CD8-positive, alpha-beta memory T cell (primary cell): ENCODE results near the gene CAPN15. TPM values are rescaled to one million over a fixed set of nuclear protein-coding genes. Genes with fewer than 3 reads are reported as not detected.
A peak's percentile ranks its signal among the peaks of the same experiment; 100 is the strongest.

Experiments used
- CTCF ChIA-PET: fragments of 350-600 bp; sonication (Branson Sonifier 250); formaldehyde crosslinking; loops from one replicate; lab custom pipeline; 2021; ENCODE audit warnings: antibody characterized with exemption; lab: Charles Lee
- POLR2A ChIA-PET: fragments of 350-600 bp; sonication (Branson Sonifier 250); formaldehyde crosslinking; loops from one replicate; lab custom pipeline; 2021; ENCODE audit warnings: antibody characterized with exemption; lab: Charles Lee
- DNase-seq, 5 donors: peaks; one replicate each; pipeline versions ENCODE4 v3.0.0 to v3.0.0-alpha.2; 2020 to 2022; ENCODE audit warnings: mixed read lengths in 1 of 5
- H3K27ac ChIP-seq: one replicate; pipeline ENCODE4 v1.7.0; 2013; ENCODE audit warnings: low read depth, mild to moderate bottlenecking, low read length, moderate library complexity
- H3K27me3 ChIP-seq: 2 replicates; pipeline ENCODE4 v1.7.0; 2013; ENCODE audit warnings: low read length, mild to moderate bottlenecking; ENCODE audit not compliant: insufficient read depth, poor library complexity, severe bottlenecking
- H3K36me3 ChIP-seq: 2 replicates; pipeline ENCODE4 v1.7.0; 2013; ENCODE audit warnings: mild to moderate bottlenecking, low read length, moderate library complexity; ENCODE audit not compliant: insufficient read depth
- H3K4me1 ChIP-seq: 2 replicates; pipeline ENCODE4 v1.7.0; 2013; ENCODE audit warnings: mild to moderate bottlenecking, low read length, moderate library complexity; ENCODE audit not compliant: insufficient read depth
- H3K4me3 ChIP-seq: 2 replicates; pipeline ENCODE4 v1.7.0; 2013; ENCODE audit warnings: mild to moderate bottlenecking, low read length
- H3K9me3 ChIP-seq: 2 replicates; pipeline ENCODE4 v1.7.0; 2013; ENCODE audit warnings: mild to moderate bottlenecking, low read length
- H3K27ac Mint-ChIP-seq, 8 donors: one replicate each; pipeline ENCODE4 v1.8.0; 2020 to 2021; ENCODE audit warnings: mixed read lengths in 8 of 8, mild to moderate bottlenecking in 6 of 8, inconsistent platforms in 3 of 8, moderate library complexity in 3 of 8
- H3K27me3 Mint-ChIP-seq, 2 donors: one replicate each; pipeline ENCODE4 v1.8.0; 2020 to 2021; ENCODE audit warnings: mixed read lengths in 2 of 2, mild to moderate bottlenecking in 1 of 2, moderate library complexity in 1 of 2
- H3K36me3 Mint-ChIP-seq, 3 donors: one replicate each; pipeline ENCODE4 v1.8.0; 2020 to 2021; ENCODE audit warnings: mixed read lengths in 3 of 3, inconsistent platforms in 1 of 3, mild to moderate bottlenecking in 1 of 3
- H3K4me1 Mint-ChIP-seq, 3 donors: one replicate each; pipeline ENCODE4 v1.8.0; 2020 to 2021; ENCODE audit warnings: mixed read lengths in 3 of 3, inconsistent platforms in 1 of 3, mild to moderate bottlenecking in 1 of 3
- H3K4me3 Mint-ChIP-seq, 7 donors: one replicate each; pipeline ENCODE4 v1.8.0; 2020 to 2021; ENCODE audit warnings: mixed read lengths in 7 of 7, mild to moderate bottlenecking in 6 of 7, moderate library complexity in 4 of 7, inconsistent platforms in 2 of 7
- H3K9me3 Mint-ChIP-seq, 5 donors: one replicate each; pipeline ENCODE4 v1.8.0; 2020 to 2022; ENCODE audit warnings: mixed read lengths in 5 of 5, mild to moderate bottlenecking in 3 of 5, moderate library complexity in 2 of 5, inconsistent platforms in 1 of 5
- polyA plus RNA-seq: library from polyadenylated mRNA; unstranded; fragments of 300-500 nt; fragmentation: Illumina TruSeq; gene quantifications from one replicate; pipeline ENCODE4 v1.2.3, GENCODE V29; 2021
- total RNA-seq, 2 experiments: library from RNA; stranded (reverse); gene quantifications; one replicate each; pipeline ENCODE4 v1.2.3, GENCODE V29; 2021

The CAPN15 gene
- total and polyA plus RNA-seq, 3 experiments from 2014 or later: 15.5 to 98.6 (median 91.9) TPM

DNA sequence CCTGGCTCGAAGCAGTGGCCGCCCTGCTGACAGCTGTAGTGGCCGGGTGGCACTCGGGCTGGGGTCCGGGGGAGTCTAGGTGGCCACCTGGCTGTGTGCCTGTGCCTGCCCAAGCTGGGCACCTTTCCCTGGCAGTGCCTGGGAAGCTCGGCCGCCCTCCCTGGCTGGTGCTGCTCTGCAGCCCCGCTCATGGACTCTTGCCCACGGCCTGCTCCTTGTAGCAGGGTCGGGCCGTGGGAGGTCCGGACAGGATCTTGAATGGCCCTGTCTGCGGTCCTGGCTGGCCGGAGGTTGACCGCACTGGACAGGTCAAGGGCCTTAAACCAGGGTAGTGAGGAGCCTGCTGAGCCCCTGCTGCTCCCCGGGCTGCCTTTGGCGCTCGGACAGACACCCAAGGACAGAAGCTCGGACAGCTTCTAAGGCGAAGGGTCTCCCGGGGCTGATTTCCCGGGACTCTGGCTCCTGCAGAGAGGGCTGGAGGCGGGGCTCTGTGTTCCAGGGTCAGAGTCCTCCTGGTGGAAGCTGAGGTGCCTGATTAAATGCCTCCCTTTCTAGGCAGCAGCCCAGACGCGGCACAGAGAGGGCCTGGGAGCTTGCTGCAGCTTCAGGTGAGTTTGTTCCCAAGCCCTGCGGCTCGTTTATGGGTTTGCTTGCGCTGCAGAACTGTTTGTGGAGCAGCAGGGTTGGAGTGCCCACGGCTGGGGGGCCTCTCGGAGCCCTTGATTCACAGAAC, 6.0 kb downstream of the CAPN15 start:
- no peaks in the 10 kb centered on the region for H3K9me3 Mint-ChIP-seq

DNA sequence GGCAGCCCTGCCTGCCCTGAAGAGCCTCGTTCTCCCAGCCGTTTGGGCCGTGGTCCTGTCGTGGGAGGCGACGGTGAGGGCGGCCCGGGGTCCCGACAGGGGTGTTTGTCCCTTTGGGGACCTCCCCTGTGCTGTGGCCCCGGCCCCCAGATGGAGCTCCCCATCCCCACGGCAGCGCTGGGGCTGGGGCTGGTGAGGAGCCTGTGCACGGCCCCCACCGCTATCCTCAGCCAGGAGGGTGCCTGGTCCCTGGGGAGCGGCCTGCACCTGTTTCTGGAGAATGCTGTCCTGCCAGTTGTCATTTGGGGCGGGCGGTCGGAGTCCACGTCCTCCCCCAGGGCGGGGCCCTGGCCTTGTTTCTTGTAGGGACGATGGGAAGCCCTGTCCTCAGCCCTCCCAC, 6.6 kb downstream of the CAPN15 start:
- CTCF ChIA-PET: no interaction called here
- no peak for DNase-seq
- POLR2A ChIA-PET: no interaction called here
- Histone ChIP-seq H3K9me3 (no peaks in the 10 kb centered on the region), H3K36me3 (no peaks in the 10 kb centered on the region), H3K27me3 (no peaks in the 10 kb centered on the region), H3K4me1 (peaks cover 12% of the 10 kb centered on the region), H3K27ac (no peak overlapping the region), H3K4me3 (no peak overlapping the region)
- no peak overlapping the region for H3K4me3 Mint-ChIP-seq
- no peaks in the 10 kb centered on the region for H3K27me3 Mint-ChIP-seq
- peaks cover 11 to 24% (median 15%) of the 10 kb centered on the region in 3 donors for H3K4me1 Mint-ChIP-seq
- H3K9me3 Mint-ChIP-seq: no peaks in the 10 kb centered on the region
- H3K36me3 Mint-ChIP-seq: peaks cover 0 to 24% (median 0%) of the 10 kb centered on the region in 3 donors
- H3K27ac Mint-ChIP-seq: no peak overlapping the region

More for the DNA sequence above, 6.0 kb downstream of the CAPN15 start:
- Mint-ChIP-seq H3K36me3 (peaks cover 0 to 25% (median 0%) of the 10 kb centered on the region in 3 donors), H3K27me3 (peaks cover 0 to 1% of the 10 kb centered on the region in 2 donors), H3K27ac (peak overlapping the region in 2 of 8 donors; percentile 10 to 29), H3K4me3 (no peak overlapping the region), H3K4me1 (peaks cover 17 to 27% (median 19%) of the 10 kb centered on the region in 3 donors)
- POLR2A ChIA-PET: no interaction called here
- H3K36me3 ChIP-seq: no peaks in the 10 kb centered on the region
- CTCF ChIA-PET: no interaction called here
- no peaks in the 10 kb centered on the region for H3K9me3 ChIP-seq
- H3K4me3 ChIP-seq: no peak overlapping the region
- no peaks in the 10 kb centered on the region for H3K27me3 ChIP-seq
- H3K27ac ChIP-seq: no peak overlapping the region
- DNase-seq: no peak
- H3K4me1 ChIP-seq: peaks cover 15% of the 10 kb centered on the region

DNA sequence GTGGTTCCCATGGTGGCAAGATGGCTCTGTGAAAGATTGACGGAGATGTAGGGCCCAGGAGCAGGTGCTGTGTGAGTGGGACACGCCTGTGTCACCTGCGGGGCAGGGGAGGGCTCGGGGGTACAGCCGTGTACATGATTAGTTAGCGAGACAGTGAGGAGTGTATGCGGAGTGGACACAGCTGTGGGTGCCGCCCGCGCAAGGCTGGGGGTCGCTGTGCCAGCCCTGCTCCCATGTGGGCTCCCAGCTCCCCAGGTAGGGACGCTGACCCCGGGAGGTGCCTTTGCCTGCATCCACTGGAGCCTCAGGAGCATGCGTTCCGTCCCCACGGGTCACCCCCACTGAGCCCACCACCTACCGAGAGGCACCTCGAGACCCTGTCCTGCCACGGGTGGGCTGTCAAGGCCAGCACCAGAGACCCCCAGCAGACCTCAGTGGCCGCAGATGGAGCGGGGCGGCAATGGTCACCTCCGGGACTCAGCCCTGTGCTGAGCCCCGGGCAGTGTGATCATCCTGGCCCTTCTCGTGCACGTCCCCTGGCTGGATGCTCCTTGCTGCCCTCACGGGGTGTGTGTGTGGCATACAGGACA, 7.4 kb downstream of the CAPN15 start:
- Histone ChIP-seq H3K9me3 (no peaks in the 10 kb centered on the region), H3K4me1 (peaks cover 3% of the 10 kb centered on the region), H3K27ac (no peak overlapping the region), H3K36me3 (no peaks in the 10 kb centered on the region), H3K4me3 (no peak overlapping the region), H3K27me3 (no peaks in the 10 kb centered on the region)
- H3K36me3 Mint-ChIP-seq: peaks cover 0 to 27% (median 0%) of the 10 kb centered on the region in 3 donors
- no peak for DNase-seq
- no peak overlapping the region for H3K27ac Mint-ChIP-seq
- no peak overlapping the region for H3K4me3 Mint-ChIP-seq
- ChIA-PET POLR2A (no interaction called here), CTCF (no interaction called here)
- H3K4me1 Mint-ChIP-seq: peaks cover 7 to 16% (median 9%) of the 10 kb centered on the region in 3 donors
- no peaks in the 10 kb centered on the region for H3K9me3 Mint-ChIP-seq
- no peaks in the 10 kb centered on the region for H3K27me3 Mint-ChIP-seq

DNA sequence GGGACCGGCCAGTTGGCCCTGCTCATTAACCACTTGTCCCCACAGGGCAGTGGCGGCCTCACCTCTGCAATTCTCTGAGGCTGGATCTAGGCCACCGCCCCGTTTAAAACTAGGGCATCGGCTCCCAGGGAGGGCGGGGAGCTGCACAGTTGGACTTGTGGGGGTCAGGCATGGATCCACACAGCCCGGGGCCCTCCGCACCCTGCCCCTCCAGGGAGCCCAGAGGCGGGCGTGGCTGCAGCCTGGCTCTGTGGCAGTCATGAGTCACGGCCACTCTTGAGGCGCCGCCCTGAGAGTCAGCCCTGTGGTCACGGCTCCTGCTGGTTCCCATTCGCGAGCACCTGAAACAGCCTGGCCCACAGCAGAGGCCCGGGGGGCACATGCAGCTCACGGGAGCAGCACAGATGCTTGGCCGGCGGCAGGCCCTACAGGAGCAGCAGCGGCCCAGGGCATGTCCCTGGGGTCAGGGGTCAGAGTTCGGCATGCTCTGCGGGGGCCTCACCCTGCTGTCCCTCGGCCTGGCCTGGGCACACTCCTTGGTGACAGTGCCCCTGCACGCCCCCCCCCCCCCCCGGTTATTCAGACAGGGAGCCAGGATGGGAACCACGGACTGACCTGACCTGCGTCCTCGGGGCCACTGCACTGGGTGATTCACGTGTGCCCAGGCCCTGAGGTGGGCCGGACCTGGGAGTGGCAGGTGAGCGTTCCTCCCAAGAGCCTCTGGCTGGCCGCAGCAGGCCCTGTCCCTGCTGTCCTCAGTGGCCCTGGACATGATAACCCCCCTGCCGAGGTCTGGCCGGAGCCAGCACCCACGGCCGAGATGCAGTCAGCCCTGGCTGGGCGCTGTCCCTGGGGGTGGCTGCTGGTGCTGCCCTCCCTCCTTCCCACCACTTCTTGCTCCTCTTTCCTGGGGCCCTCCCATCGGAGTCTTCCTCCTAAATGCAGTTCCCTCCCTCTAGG, 8.2 kb downstream of the CAPN15 start:
- Histone ChIP-seq H3K27me3 (no peaks in the 10 kb centered on the region), H3K9me3 (no peaks in the 10 kb centered on the region), H3K27ac (no peak overlapping the region), H3K4me3 (no peak overlapping the region), H3K36me3 (no peaks in the 10 kb centered on the region), H3K4me1 (no peaks in the 10 kb centered on the region)
- no peak for DNase-seq
- Mint-ChIP-seq H3K36me3 (peaks cover 0 to 26% (median 0%) of the 10 kb centered on the region in 3 donors), H3K9me3 (no peaks in the 10 kb centered on the region), H3K4me1 (peaks cover 0 to 10% (median 3%) of the 10 kb centered on the region in 3 donors), H3K27ac (no peak overlapping the region), H3K27me3 (no peaks in the 10 kb centered on the region), H3K4me3 (no peak overlapping the region)
- POLR2A ChIA-PET: no interaction called here
- CTCF ChIA-PET: no interaction called here

DNA sequence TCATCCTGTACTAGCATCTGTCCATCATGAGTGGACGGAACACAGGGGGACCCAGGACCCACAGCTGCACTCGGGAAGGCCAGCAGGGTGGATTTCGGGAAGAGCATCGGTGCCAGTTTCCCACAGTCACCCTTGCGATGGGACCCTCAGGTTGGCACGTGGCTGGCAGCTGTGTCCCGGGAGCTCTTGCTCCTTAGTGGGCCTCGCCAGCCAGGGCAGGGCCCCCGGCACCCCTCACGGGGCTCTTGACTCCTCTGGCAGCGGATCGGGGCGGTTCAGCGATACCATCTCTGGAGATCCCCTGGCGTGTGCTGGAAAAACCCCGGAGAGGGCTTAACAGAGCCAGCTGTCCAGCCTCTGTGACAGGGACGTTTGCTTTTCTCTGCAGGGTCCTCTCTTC, 9.2 kb downstream of the CAPN15 start:
- H3K4me3 Mint-ChIP-seq: no peak overlapping the region
- Histone ChIP-seq H3K27ac (no peak overlapping the region), H3K36me3 (no peaks in the 10 kb centered on the region), H3K4me1 (no peaks in the 10 kb centered on the region), H3K9me3 (no peaks in the 10 kb centered on the region), H3K27me3 (no peaks in the 10 kb centered on the region), H3K4me3 (no peak overlapping the region)
- no peaks in the 10 kb centered on the region for H3K27me3 Mint-ChIP-seq
- CTCF ChIA-PET: no interaction called here
- no peak overlapping the region for H3K27ac Mint-ChIP-seq
- H3K4me1 Mint-ChIP-seq: peaks cover 0 to 10% (median 2%) of the 10 kb centered on the region in 3 donors
- POLR2A ChIA-PET: no interaction called here
- no peaks in the 10 kb centered on the region for H3K9me3 Mint-ChIP-seq
- no peak for DNase-seq
- H3K36me3 Mint-ChIP-seq: peaks cover 0 to 26% (median 0%) of the 10 kb centered on the region in 3 donors

DNA sequence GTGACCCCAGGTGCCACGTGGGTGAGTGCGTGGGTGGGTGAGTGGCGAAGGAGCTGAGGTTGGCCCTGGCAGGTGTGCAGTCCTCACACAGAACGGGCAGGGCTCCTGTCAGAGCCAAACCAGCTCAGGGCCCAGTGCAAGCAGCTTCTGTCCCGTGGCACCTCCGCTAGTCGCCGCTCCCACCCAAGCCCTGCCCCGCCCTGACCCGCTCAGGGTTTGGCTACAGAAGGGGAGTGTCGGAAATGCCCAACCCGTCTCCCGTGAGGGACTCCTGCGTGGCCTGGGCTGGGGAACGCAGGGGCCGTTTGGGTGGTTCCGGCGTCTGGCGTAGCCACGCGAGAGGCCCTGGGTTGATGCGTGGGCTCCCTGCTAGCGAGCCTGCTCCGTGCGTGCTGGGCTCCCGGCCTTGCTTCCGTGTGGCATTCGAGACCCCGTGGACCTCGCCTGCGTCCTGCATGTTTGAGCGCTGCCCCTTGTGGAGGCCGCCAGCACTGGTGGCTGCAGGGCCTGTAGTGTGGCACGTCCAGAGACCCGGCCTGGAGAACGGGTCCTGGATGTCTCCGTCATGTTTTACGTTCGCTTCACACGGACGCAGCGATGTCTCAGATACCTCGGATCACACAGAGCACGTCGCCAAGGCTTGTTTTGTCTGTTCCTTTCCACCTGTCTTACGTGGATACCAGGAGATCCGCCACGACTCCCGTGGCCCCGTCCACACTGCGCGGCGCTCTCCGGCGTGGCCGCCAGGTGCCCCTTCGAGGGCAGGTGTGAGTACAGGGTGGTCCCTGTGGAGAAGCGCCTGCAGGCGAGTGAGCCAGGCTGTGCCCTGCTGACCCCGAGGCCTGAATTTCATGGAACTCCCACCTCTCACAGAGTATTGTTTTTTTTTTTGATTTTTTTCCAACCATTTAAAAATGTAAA, 10.2 kb downstream of the CAPN15 start:
- Mint-ChIP-seq H3K4me1 (peaks cover 0 to 13% (median 4%) of the 10 kb centered on the region in 3 donors), H3K27me3 (no peaks in the 10 kb centered on the region), H3K36me3 (peaks cover 0 to 31% (median 0%) of the 10 kb centered on the region in 3 donors), H3K4me3 (no peak overlapping the region), H3K9me3 (no peaks in the 10 kb centered on the region), H3K27ac (peak overlapping the region in 1 of 8 donors; percentile 74)
- Histone ChIP-seq H3K4me1 (no peaks in the 10 kb centered on the region), H3K4me3 (no peak overlapping the region), H3K9me3 (no peaks in the 10 kb centered on the region), H3K27me3 (no peaks in the 10 kb centered on the region), H3K36me3 (no peaks in the 10 kb centered on the region), H3K27ac (no peak overlapping the region)
- ChIA-PET POLR2A (no interaction called here), CTCF (no interaction called here)
- DNase-seq: no peak

DNA sequence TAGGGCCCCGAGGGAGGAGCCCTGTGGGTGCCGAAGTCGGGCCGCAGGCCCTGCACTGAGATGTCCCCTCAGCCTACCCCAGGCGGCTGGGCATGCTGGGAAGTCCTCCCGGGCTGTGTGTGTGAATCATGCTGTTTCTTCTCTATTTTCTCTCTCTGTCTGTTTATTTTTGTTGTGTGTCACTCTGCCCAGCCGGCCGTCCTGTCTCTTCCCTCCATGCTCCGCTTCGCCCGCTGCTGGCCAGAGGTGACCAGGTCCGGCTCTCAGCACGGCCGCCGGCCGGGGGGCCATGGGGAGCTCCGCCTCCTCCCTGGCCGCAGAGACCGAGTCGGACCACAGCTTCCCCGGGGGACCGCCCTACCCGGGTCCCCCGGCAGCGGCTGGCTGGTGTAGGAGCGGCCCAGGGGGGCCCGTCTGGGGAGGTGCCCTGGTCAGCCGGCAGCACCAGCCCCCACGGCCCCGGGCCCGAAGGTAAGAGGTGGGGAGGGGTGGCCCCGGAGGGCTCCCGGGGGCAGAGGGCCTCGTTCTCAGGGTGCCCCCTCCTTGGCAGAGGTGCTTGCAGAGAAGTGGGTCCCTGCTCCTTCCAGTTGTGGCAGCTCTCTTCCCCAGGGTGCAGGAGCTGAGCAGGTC, 12.5 kb downstream of the CAPN15 start:
- H3K4me3 Mint-ChIP-seq: no peak overlapping the region
- H3K27ac Mint-ChIP-seq: no peak overlapping the region
- no peaks in the 10 kb centered on the region for H3K27me3 Mint-ChIP-seq
- Histone ChIP-seq H3K9me3 (no peaks in the 10 kb centered on the region), H3K27me3 (no peaks in the 10 kb centered on the region), H3K27ac (no peak overlapping the region), H3K4me1 (no peaks in the 10 kb centered on the region), H3K4me3 (no peak overlapping the region), H3K36me3 (no peaks in the 10 kb centered on the region)
- no peaks in the 10 kb centered on the region for H3K9me3 Mint-ChIP-seq
- DNase-seq: no peak
- peaks cover 0 to 6% (median 4%) of the 10 kb centered on the region in 3 donors for H3K4me1 Mint-ChIP-seq
- CTCF ChIA-PET: no interaction called here
- POLR2A ChIA-PET: no interaction called here
- H3K36me3 Mint-ChIP-seq: peaks cover 0 to 28% (median 0%) of the 10 kb centered on the region in 3 donors
